Endothelial cell of umbilical vein (primary cell): ENCODE data around the gene PSME3. TPM values are rescaled to one million over a fixed set of nuclear protein-coding genes. Genes with fewer than 3 reads are reported as not detected.

Experiments
- BruUV-seq: library from RNA; stranded (reverse); fragments of 400-500 nt; replicated peaks from 2 replicates; lab custom pipeline; 2021; lab: Mats Ljungman, UMichigan
- CTCF ChIA-PET: fragments of 300-600, 350-600 bp; sonication (Branson Sonifier 250); formaldehyde crosslinking; loops from one replicate; lab custom pipeline; 2021; ENCODE audit warnings: antibody characterized with exemption, inconsistent platforms; lab: Charles Lee
- POLR2A ChIA-PET: fragments of 300-600, 350-600 bp; sonication (Branson Sonifier 250); formaldehyde crosslinking; loops from one replicate; lab custom pipeline; 2021; ENCODE audit warnings: antibody characterized with exemption, inconsistent platforms; lab: Charles Lee
- DNase-seq: peaks from one replicate; pipeline ENCODE4 v3.0.0-alpha.2; 2011; ENCODE audit warnings: low read depth, low spot score
- FAIRE-seq: peaks from 2 replicates; lab custom pipeline; 2011; peaks lifted over from hg19 to GRCh38; lab: Jason Lieb, UNC
- H2AFZ ChIP-seq: 2 replicates; pipeline ENCODE4 v1.6.0; 2012; ENCODE audit warnings: low read depth, low read length, control low read depth, inconsistent platforms
- H3K27ac ChIP-seq: 2 replicates; pipeline ENCODE4 v1.5.1; 2011; ENCODE audit warnings: low read depth, mild to moderate bottlenecking, control low read depth, low read length, moderate library complexity; ENCODE audit not compliant: insufficient read depth
- H3K27me3 ChIP-seq, 2 experiments: 2 replicates each; pipeline versions ENCODE4 v1.6.0 to v1.6.1; 2011; ENCODE audit warnings: low read length in 2 of 2, mixed read lengths in 1 of 2; ENCODE audit not compliant: control insufficient read depth in 2 of 2, insufficient read depth in 2 of 2
- H3K36me3 ChIP-seq, 2 experiments: 2 replicates in 1 of 2; 3 replicates in 1 of 2; pipeline ENCODE4 v1.5.1; 2011; ENCODE audit warnings: low read length in 2 of 2, mild to moderate bottlenecking in 1 of 2, moderate library complexity in 1 of 2; ENCODE audit not compliant: control insufficient read depth in 2 of 2, insufficient read depth in 2 of 2; ENCODE audit errors: extremely low read depth in 1 of 2
- H3K4me1 ChIP-seq: 3 replicates; pipeline ENCODE4 v1.5.1; 2011; ENCODE audit warnings: mild to moderate bottlenecking, low read length; ENCODE audit not compliant: control insufficient read depth, insufficient read depth; ENCODE audit errors: extremely low read depth
- H3K4me2 ChIP-seq: 2 replicates; pipeline ENCODE4 v1.6.1; 2011; ENCODE audit warnings: low read length, control low read depth, mixed read lengths; ENCODE audit not compliant: insufficient read depth
- H3K4me3 ChIP-seq, 3 experiments: fragments of 200-600 bp in 1 of 3; sonication (generic), shearing (Covaris generic) in 1 of 3; replicated peaks in 1 of 3; 2 replicates each; pipeline ENCODE4 v1.5.1; 2011 to 2016; ENCODE audit warnings: control low read depth in 3 of 3, low read length in 3 of 3, mild to moderate bottlenecking in 2 of 3, inconsistent platforms in 1 of 3, low read depth in 1 of 3, moderate library complexity in 1 of 3; ENCODE audit not compliant: insufficient read depth in 1 of 3
- H3K79me2 ChIP-seq: 2 replicates; pipeline ENCODE4 v1.6.0; 2012; ENCODE audit warnings: low read length, inconsistent platforms; ENCODE audit not compliant: control insufficient read depth, insufficient read depth
- H3K9ac ChIP-seq: replicated peaks from 2 replicates; pipeline ENCODE3; 2011; ENCODE audit warnings: low read length, control low read depth; ENCODE audit not compliant: insufficient read depth; ENCODE audit errors: extremely low read depth
- H3K9me1 ChIP-seq: replicated peaks from 3 replicates; pipeline ENCODE4 v1.6.0; 2011; ENCODE audit warnings: mild to moderate bottlenecking, low read length; ENCODE audit not compliant: control insufficient read depth, insufficient read depth; ENCODE audit errors: extremely low read depth
- H3K9me3 ChIP-seq: replicated peaks from 2 replicates; pipeline ENCODE4 v1.5.1; 2012; ENCODE audit warnings: low read length, inconsistent platforms; ENCODE audit not compliant: control insufficient read depth, insufficient read depth
- H4K20me1 ChIP-seq: replicated peaks from 2 replicates; pipeline ENCODE3; 2011; ENCODE audit warnings: mild to moderate bottlenecking, low read length; ENCODE audit not compliant: control insufficient read depth, insufficient read depth; ENCODE audit errors: extremely low read depth
- EZH2 ChIP-seq: IDR thresholded peaks from 2 replicates; pipeline ENCODE4 v1.6.1; 2012; ENCODE audit warnings: borderline replicate concordance, low read depth, mild to moderate bottlenecking, moderate library complexity, low read length, inconsistent platforms; ENCODE audit not compliant: severe bottlenecking
- FOS ChIP-seq: IDR thresholded peaks from 2 replicates; pipeline ENCODE4 v1.6.1; 2011; ENCODE audit warnings: mild to moderate bottlenecking, low read length, moderate library complexity, borderline replicate concordance; ENCODE audit not compliant: insufficient read depth
- GATA2 ChIP-seq: IDR thresholded peaks from 2 replicates; pipeline ENCODE4 v1.7.0; 2011; ENCODE audit warnings: low read depth, mild to moderate bottlenecking, moderate library complexity, mixed read lengths, low read length; ENCODE audit not compliant: insufficient read length, insufficient read depth
- JUN ChIP-seq: IDR thresholded peaks from 2 replicates; pipeline ENCODE4 v1.6.1; 2011; ENCODE audit warnings: borderline replicate concordance, low read depth; ENCODE audit not compliant: insufficient read length, insufficient read depth
- MYC ChIP-seq: IDR thresholded peaks from one replicate; pipeline ENCODE4 v1.6.1; 2011; ENCODE audit warnings: mild to moderate bottlenecking, low read depth, low read length
- POLR2A ChIP-seq: IDR thresholded peaks from 2 replicates; pipeline ENCODE4 v1.6.1; 2012; ENCODE audit warnings: low read depth, mild to moderate bottlenecking, control low read depth, low read length
- POLR2AphosphoS5 ChIP-seq: IDR thresholded peaks from 2 replicates; pipeline ENCODE4 v1.6.1; 2012; ENCODE audit warnings: low read depth, mild to moderate bottlenecking, control low read depth, low read length, moderate library complexity; ENCODE audit not compliant: insufficient read depth
- dilution Hi-C: fragments of 300-500 bp; cut with MboI; formaldehyde crosslinking; loops from one replicate; pipeline ENCODE4 v1.15.0; 2019; ENCODE audit warnings: low sequenced_read_pairs; ENCODE audit not compliant: extremely low pct_ligation_motif_present
- intact Hi-C: fragments of 100-400 bp; cut with micrococcal nuclease; formaldehyde crosslinking; loops from one replicate; pipeline ENCODE4 v1.10.0; 2022
- polyA plus RNA-seq, 4 experiments: library from polyadenylated mRNA; depleted of rRNA in 3 of 4; stranded (reverse) in 3 of 4; unstranded in 1 of 4; fragments of >200 nt; gene quantifications; 2 replicates each; pipeline versions ENCODE4 v1.2.1 to v1.2.3, GENCODE V29; 2011 to 2012; ENCODE audit warnings: missing spikeins in 1 of 4
- total RNA-seq: library from RNA; stranded (reverse); gene quantifications from 2 replicates; pipeline ENCODE4 v1.2.3, GENCODE V29; 2021
- TF ChIP-seq, protein P1 (sequence below), 2 donors: IDR thresholded peaks; 1 replicate in 1 of 2; 2 replicates in 1 of 2; pipeline ENCODE4 v1.5.1; 2011; ENCODE audit warnings: low read length in 2 of 2, mild to moderate bottlenecking in 2 of 2, moderate library complexity in 2 of 2, control low read depth in 1 of 2, inconsistent platforms in 1 of 2, low read depth in 1 of 2; ENCODE audit not compliant: insufficient read depth in 1 of 2; ENCODE audit errors: extremely low read depth in 1 of 2
- TF ChIP-seq, protein P2 (sequence below): IDR thresholded peaks from 2 replicates; pipeline ENCODE4 v1.6.1; 2011; ENCODE audit not compliant: insufficient read depth, insufficient read length

The PSME3 gene
- total and polyA plus RNA-seq, 2 donors (not counting 3 experiments of a cell fraction or from before 2014, with no cell fraction given), result 98.4 to 126 TPM

DNA sequence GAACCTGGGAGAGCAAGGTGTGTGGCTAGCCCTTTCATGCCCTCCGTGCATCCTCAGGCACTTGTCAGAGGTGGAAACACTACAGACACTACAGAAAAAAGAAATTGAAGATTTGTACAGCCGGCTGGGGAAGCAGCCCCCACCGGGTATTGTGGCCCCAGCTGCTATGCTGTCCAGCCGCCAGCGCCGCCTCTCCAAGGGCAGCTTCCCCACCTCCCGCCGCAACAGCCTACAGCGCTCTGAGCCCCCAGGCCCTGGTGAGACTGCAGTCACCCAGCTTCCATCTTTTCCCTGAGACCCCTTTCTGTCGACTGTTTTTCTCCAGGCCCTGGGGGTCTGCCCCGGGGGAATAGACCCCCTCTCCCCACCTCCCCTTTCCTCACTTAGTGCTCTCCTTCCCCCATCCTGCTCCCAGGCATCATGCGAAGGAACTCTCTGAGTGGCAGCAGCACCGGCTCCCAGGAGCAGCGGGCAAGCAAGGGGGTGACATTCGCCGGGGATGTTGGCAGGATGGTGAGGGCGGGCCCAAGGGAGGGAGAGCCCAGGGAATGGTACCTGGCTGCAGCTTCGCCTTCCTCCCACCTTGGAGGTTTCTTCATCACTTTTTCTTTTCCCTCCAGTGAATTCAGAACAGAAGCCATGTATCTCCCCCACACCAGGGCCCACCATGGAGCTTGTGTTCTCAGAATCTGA is 37.0 kb upstream of the PSME3 start:
- Histone ChIP-seq H4K20me1 (no peaks in the 10 kb centered on the region), H3K27ac (no peak overlapping the region), H3K36me3 (peaks cover 0 to 2% of the 10 kb centered on the region in 2 experiments), H3K4me2 (no peak overlapping the region), H3K4me1 (peaks cover 11% of the 10 kb centered on the region), H3K9ac (no peak overlapping the region), H3K27me3 (no peaks in the 10 kb centered on the region), H3K79me2 (no peaks in the 10 kb centered on the region), H3K9me1 (no peaks in the 10 kb centered on the region), H3K4me3 (no peak overlapping the region), H3K9me3 (no peaks in the 10 kb centered on the region), H2AFZ (no peak overlapping the region)
- DNase-seq, result no peak
- ChIA-PET CTCF (interaction anchor here (3.2 kb wide), 1 partner anchor 33 kb away, joined by 14 read pairs; no protein-coding TSS in a partner anchor), POLR2A (no interaction called here)
- no peak for FAIRE-seq
- dilution Hi-C loops, result no loop called here
- intact Hi-C loops, result no loop called here
- TF ChIP-seq FOS (no peak), EZH2 (no peak), MYC (no peak), POLR2AphosphoS5 (no peak), GATA2 (no peak), POLR2A (no peak), JUN (no peak)
- TF ChIP-seq, protein P1, sequence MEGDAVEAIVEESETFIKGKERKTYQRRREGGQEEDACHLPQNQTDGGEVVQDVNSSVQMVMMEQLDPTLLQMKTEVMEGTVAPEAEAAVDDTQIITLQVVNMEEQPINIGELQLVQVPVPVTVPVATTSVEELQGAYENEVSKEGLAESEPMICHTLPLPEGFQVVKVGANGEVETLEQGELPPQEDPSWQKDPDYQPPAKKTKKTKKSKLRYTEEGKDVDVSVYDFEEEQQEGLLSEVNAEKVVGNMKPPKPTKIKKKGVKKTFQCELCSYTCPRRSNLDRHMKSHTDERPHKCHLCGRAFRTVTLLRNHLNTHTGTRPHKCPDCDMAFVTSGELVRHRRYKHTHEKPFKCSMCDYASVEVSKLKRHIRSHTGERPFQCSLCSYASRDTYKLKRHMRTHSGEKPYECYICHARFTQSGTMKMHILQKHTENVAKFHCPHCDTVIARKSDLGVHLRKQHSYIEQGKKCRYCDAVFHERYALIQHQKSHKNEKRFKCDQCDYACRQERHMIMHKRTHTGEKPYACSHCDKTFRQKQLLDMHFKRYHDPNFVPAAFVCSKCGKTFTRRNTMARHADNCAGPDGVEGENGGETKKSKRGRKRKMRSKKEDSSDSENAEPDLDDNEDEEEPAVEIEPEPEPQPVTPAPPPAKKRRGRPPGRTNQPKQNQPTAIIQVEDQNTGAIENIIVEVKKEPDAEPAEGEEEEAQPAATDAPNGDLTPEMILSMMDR (IDR thresholded peaks at IDR 0.05; ENCODE audit: extremely low read depth in 1 of 2, insufficient read depth in 1 of 2, low read depth in 1 of 2, low read length in 2 of 2), result no peak
- TF ChIP-seq, protein P2, sequence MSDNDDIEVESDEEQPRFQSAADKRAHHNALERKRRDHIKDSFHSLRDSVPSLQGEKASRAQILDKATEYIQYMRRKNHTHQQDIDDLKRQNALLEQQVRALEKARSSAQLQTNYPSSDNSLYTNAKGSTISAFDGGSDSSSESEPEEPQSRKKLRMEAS, result no peak
- no TSS peak for BruUV-seq
